ENCODE measurements around the gene DTNB.

Gene DTNB

GRCh38 chr2:25328152-25329085 is 345.0 kb downstream of the DTNB start (continued):
- no peak for TF ChIP-seq ZSCAN16 (tag by site-specific recombination; IDR thresholded peaks at IDR 0.05)
- no peak for TF ChIP-seq ZNF670 (tag by site-specific recombination; IDR thresholded peaks at IDR 0.05; ENCODE audit: low read depth)
- no peak for TF ChIP-seq ZNF311 (tag by site-specific recombination; IDR thresholded peaks at IDR 0.05; ENCODE audit: borderline replicate concordance)
- no peak for TF ChIP-seq ZNF138 (tag by site-specific recombination; IDR thresholded peaks at IDR 0.05; ENCODE audit: borderline replicate concordance)
- no peak for TF ChIP-seq SALL2 (tag by site-specific recombination; IDR thresholded peaks at IDR 0.05; ENCODE audit: borderline replicate concordance)
- TF ChIP-seq ZNF623 (tag by site-specific recombination; IDR thresholded peaks at IDR 0.05) = no peak
- no peak for TF ChIP-seq ZBTB7A (tag by site-specific recombination; IDR thresholded peaks at IDR 0.05; ENCODE audit: low read depth)
- no peak for TF ChIP-seq SCRT1 (tag by site-specific recombination; IDR thresholded peaks at IDR 0.05; ENCODE audit: borderline replicate concordance)
- no peak for TF ChIP-seq ATF2 (tag by site-specific recombination; IDR thresholded peaks at IDR 0.05; ENCODE audit: low read depth)
